ENCODE results near the gene NOL4L. TPM values are rescaled to one million over a fixed set of nuclear protein-coding genes. Genes with fewer than 3 reads are reported as not detected.

The NOL4L gene
- polyA plus RNA-seq, 3 donors: 1.1 to 30.9 (median 2.8) TPM

- no peak for TF ChIP-seq CTCF (IDR thresholded peaks at IDR 0.05)
- Mint-ChIP-seq H3K27ac (no peak overlapping the region), H3K9me3 (peaks cover 0 to 7% (median 4%) of the 10 kb centered on the region in 7 donors), H3K36me3 (peaks cover 0 to 9% of the 10 kb centered on the region in 2 donors), H3K4me3 (no peak overlapping the region), H3K27me3 (ENCODE audit: low read depth in 3 of 3) (peaks cover 27 to 39% (median 35%) of the 10 kb centered on the region in 3 donors), H3K4me1 (peaks cover 37% of the 10 kb centered on the region)
- no peak for DNase-seq
- Histone ChIP-seq H4K20me1 (ENCODE audit: insufficient read depth, low read length) (peaks cover 3% of the 10 kb centered on the region), H3K9me3 (replicated peaks in 1 of 2; ENCODE audit: control insufficient read depth in 1 of 2, insufficient read depth in 1 of 2, low read length in 2 of 2) (no peaks in the 10 kb centered on the region), H3K36me3 (replicated peaks in 1 of 2; ENCODE audit: control insufficient read depth in 1 of 2, insufficient read depth in 2 of 2, low read length in 2 of 2) (no peaks in the 10 kb centered on the region), H3K4me1 (ENCODE audit: control insufficient read depth in 1 of 2, insufficient read depth in 2 of 2, low read length in 2 of 2) (peaks cover 32 to 35% of the 10 kb centered on the region in 2 donors), H3K4me2 (replicated peaks; ENCODE audit: extremely low read depth, low read length, poor library complexity, severe bottlenecking) (peak overlapping the region; percentile 90), H3K9ac (ENCODE audit: insufficient read depth, low read length, poor library complexity, severe bottlenecking) (no peak overlapping the region), H3K79me2 (ENCODE audit: insufficient read depth, low read length) (peaks cover 5% of the 10 kb centered on the region), H3K4me3 (replicated peaks in 1 of 3; ENCODE audit: low read depth in 2 of 3, low read length in 3 of 3) (peak overlapping the region in 1 of 3 experiments; percentile 79), H3K27ac (ENCODE audit: low read depth in 1 of 2, low read length in 2 of 2) (no peak overlapping the region), H2AFZ (ENCODE audit: insufficient read depth, low read depth, low read length, poor library complexity, severe bottlenecking) (no peak overlapping the region), H3K27me3 (ENCODE audit: control insufficient read depth in 2 of 2, insufficient read depth in 2 of 2, low read length in 2 of 2) (peaks cover 6 to 24% of the 10 kb centered on the region in 2 donors)
- WGBS (ENCODE audit: insufficient coverage): no CpG with 5 or more reads among the region's 52 CpGs
- intact Hi-C loops (cut with micrococcal nuclease): loop anchor here (5.0 to 10.0 kb wide), 2 partner anchors 46 to 61 kb away; no protein-coding TSS in a partner anchor
Observed at GRCh38 chr20:32583581-32584070, 1.5 kb downstream of the NOL4L start.

- Mint-ChIP-seq H3K36me3 (peaks cover 0 to 9% of the 10 kb centered on the region in 2 donors), H3K4me3 (peak overlapping the region; percentile 26 to 56), H3K4me1 (peaks cover 38% of the 10 kb centered on the region), H3K27ac (no peak overlapping the region), H3K9me3 (peaks cover 0 to 7% (median 4%) of the 10 kb centered on the region in 7 donors), H3K27me3 (ENCODE audit: low read depth in 3 of 3) (peaks cover 25 to 37% (median 33%) of the 10 kb centered on the region in 3 donors)
- 1% methylated on average over 48 of the region's 91 CpGs for WGBS (ENCODE audit: insufficient coverage)
- Histone ChIP-seq H4K20me1 (ENCODE audit: insufficient read depth, low read length) (peaks cover 3% of the 10 kb centered on the region), H3K27ac (ENCODE audit: low read depth in 1 of 2, low read length in 2 of 2) (no peak overlapping the region), H2AFZ (ENCODE audit: insufficient read depth, low read depth, low read length, poor library complexity, severe bottlenecking) (peak overlapping the region; percentile 72), H3K9me3 (replicated peaks in 1 of 2; ENCODE audit: control insufficient read depth in 1 of 2, insufficient read depth in 1 of 2, low read length in 2 of 2) (no peaks in the 10 kb centered on the region), H3K4me2 (replicated peaks; ENCODE audit: extremely low read depth, low read length, poor library complexity, severe bottlenecking) (peak overlapping the region; percentile 90), H3K27me3 (ENCODE audit: control insufficient read depth in 2 of 2, insufficient read depth in 2 of 2, low read length in 2 of 2) (peaks cover 6 to 24% of the 10 kb centered on the region in 2 donors), H3K79me2 (ENCODE audit: insufficient read depth, low read length) (peaks cover 5% of the 10 kb centered on the region), H3K4me3 (replicated peaks in 1 of 3; ENCODE audit: low read depth in 2 of 3, low read length in 3 of 3) (peak overlapping the region in 2 of 3 experiments; percentile 25 to 79), H3K36me3 (replicated peaks in 1 of 2; ENCODE audit: control insufficient read depth in 1 of 2, insufficient read depth in 2 of 2, low read length in 2 of 2) (no peaks in the 10 kb centered on the region), H3K4me1 (ENCODE audit: control insufficient read depth in 1 of 2, insufficient read depth in 2 of 2, low read length in 2 of 2) (peaks cover 32 to 35% of the 10 kb centered on the region in 2 donors), H3K9ac (ENCODE audit: insufficient read depth, low read length, poor library complexity, severe bottlenecking) (no peak overlapping the region)
- no peak for TF ChIP-seq CTCF (IDR thresholded peaks at IDR 0.05)
- no peak for DNase-seq
- intact Hi-C loops (cut with micrococcal nuclease): loop anchor here (5.0 to 10.0 kb wide), 2 partner anchors 46 to 62 kb away; no protein-coding TSS in a partner anchor
Observed at GRCh38 chr20:32582659-32583580, 2.2 kb downstream of the NOL4L start.

All from CD14-positive monocyte (primary cell).